Fibroblast of lung (primary cell): ENCODE measurements around the gene PARP8. TPM values are rescaled to one million over a fixed set of nuclear protein-coding genes. Genes with fewer than 3 reads are reported as not detected.

Experiments used
- DNase-seq, 2 donors: peaks; one replicate each; pipeline versions ENCODE4 v3.0.0 to v3.0.0-alpha.2; 2010; ENCODE audit warnings: low read depth in 2 of 2
- H2AFZ ChIP-seq: 2 replicates; pipeline ENCODE4 v1.5.1; 2012; ENCODE audit warnings: low read length, control low read depth, inconsistent platforms
- H3K27ac ChIP-seq: 2 replicates; pipeline ENCODE4 v1.5.1; 2011; ENCODE audit warnings: low read length, control low read depth; ENCODE audit not compliant: insufficient read depth
- H3K27me3 ChIP-seq: 2 replicates; pipeline ENCODE4 v1.5.1; 2011; ENCODE audit warnings: mild to moderate bottlenecking, low read length; ENCODE audit not compliant: control insufficient read depth, insufficient read depth
- H3K36me3 ChIP-seq: 2 replicates; pipeline ENCODE4 v1.5.1; 2011; ENCODE audit warnings: low read length; ENCODE audit not compliant: control insufficient read depth, insufficient read depth
- H3K4me1 ChIP-seq: 2 replicates; pipeline ENCODE4 v1.5.1; 2011; ENCODE audit warnings: low read length; ENCODE audit not compliant: control insufficient read depth, insufficient read depth; ENCODE audit errors: extremely low read depth
- H3K4me2 ChIP-seq: 2 replicates; pipeline ENCODE4 v1.5.1; 2011; ENCODE audit warnings: low read length, control low read depth; ENCODE audit not compliant: insufficient read depth; ENCODE audit errors: extremely low read depth
- H3K4me3 ChIP-seq, 4 experiments: fragments of 200-600 bp in 1 of 4; sonication (generic) in 1 of 4; replicated peaks in 1 of 4; 2 replicates each; pipeline ENCODE4 v1.5.1; 2011 to 2016; ENCODE audit warnings: low read length in 4 of 4, low read depth in 3 of 4, mild to moderate bottlenecking in 3 of 4, control low read depth in 2 of 4, inconsistent platforms in 1 of 4, mixed read lengths in 1 of 4; ENCODE audit not compliant: insufficient read depth in 1 of 4; ENCODE audit errors: control extremely low read depth in 1 of 4
- H3K79me2 ChIP-seq: 2 replicates; pipeline ENCODE4 v1.5.1; 2012; ENCODE audit warnings: mild to moderate bottlenecking, low read length, inconsistent platforms; ENCODE audit not compliant: control insufficient read depth, insufficient read depth
- H3K9ac ChIP-seq: 2 replicates; pipeline ENCODE4 v1.5.1; 2011; ENCODE audit warnings: mild to moderate bottlenecking, low read length, control low read depth; ENCODE audit not compliant: insufficient read depth
- H3K9me3 ChIP-seq: 2 replicates; pipeline ENCODE4 v1.5.1; 2012; ENCODE audit warnings: low read depth, low read length; ENCODE audit not compliant: control insufficient read depth, insufficient read depth
- H4K20me1 ChIP-seq: 2 replicates; pipeline ENCODE4 v1.5.1; 2011; ENCODE audit warnings: low read length; ENCODE audit not compliant: control insufficient read depth, insufficient read depth; ENCODE audit errors: extremely low read depth
- CTCF ChIP-seq, 2 donors: IDR thresholded peaks in 1 of 2; conservative IDR thresholded peaks in 1 of 2; 1 replicate in 1 of 2; 2 replicates in 1 of 2; pipeline ENCODE4 v1.5.1; 2011 to 2012; ENCODE audit warnings: low read length in 2 of 2, control low read depth in 1 of 2, inconsistent platforms in 1 of 2, low read depth in 1 of 2, mild to moderate bottlenecking in 1 of 2
- EZH2 ChIP-seq: IDR thresholded peaks from 2 replicates; pipeline ENCODE4 v1.5.1; 2012; ENCODE audit warnings: low read length, control low read depth, mild to moderate bottlenecking; ENCODE audit errors: missing control alignments
- polyA plus RNA-seq, 2 donors: library from polyadenylated mRNA; depleted of rRNA in 1 of 2; stranded (reverse) in 1 of 2; unstranded in 1 of 2; fragments of >200 nt; gene quantifications; 2 replicates each; pipeline ENCODE4 v1.2.1, GENCODE V29; 2011 to 2012; ENCODE audit warnings: missing spikeins in 1 of 2
- total RNA-seq: library from RNA; depleted of rRNA; stranded (reverse); fragments of >200 nt; gene quantifications from 2 replicates; pipeline ENCODE4 v1.2.1, GENCODE V29; 2014

PARP8 gene
- total and polyA plus RNA-seq, 2 donors (not counting 1 experiment from before 2014, with no cell fraction given) = 13.8 to 24.6 TPM

DNA sequence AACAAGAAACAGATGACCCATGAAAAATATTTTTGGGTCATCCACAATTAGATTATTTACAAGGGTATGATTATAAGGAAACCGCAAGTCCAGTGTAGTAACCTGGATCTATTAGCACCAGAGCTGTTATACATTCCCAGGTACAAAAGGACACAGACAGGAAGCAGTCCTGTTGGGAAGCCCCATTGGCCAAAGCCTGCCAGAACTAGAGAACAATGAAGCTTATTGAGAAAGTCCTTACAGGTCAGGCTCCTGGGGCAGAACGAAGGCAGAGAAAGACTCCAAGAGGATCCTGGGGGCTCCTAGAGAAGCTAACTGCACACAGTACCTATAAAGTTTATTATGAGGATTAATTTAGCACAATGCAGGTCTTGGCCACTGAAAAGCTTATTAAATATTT lies 169.9 kb downstream of the PARP8 start:
- H3K27ac ChIP-seq = no peak overlapping the region
- no peak overlapping the region for H3K4me2 ChIP-seq
- TF ChIP-seq EZH2 (no peak), CTCF (conservative IDR thresholded peaks at IDR 0.05 in 1 of 2, IDR thresholded peaks at IDR 0.05 in 1 of 2; ENCODE audit: low read depth in 1 of 2, low read length in 2 of 2) (no peak)
- H3K27me3 ChIP-seq = no peaks in the 10 kb centered on the region
- no peaks in the 10 kb centered on the region for H3K36me3 ChIP-seq
- DNase-seq = no peak
- no peak overlapping the region for H2AFZ ChIP-seq
- no peak overlapping the region for H3K9ac ChIP-seq
- no peaks in the 10 kb centered on the region for H3K4me1 ChIP-seq
- H3K4me3 ChIP-seq = no peak overlapping the region
- no peaks in the 10 kb centered on the region for H3K9me3 ChIP-seq
- no peaks in the 10 kb centered on the region for H4K20me1 ChIP-seq
- H3K79me2 ChIP-seq = no peaks in the 10 kb centered on the region

GRCh38 chr5:50839472-50839871 lies 173.0 kb downstream of the PARP8 start:
- no peaks in the 10 kb centered on the region for H3K79me2 ChIP-seq
- no peak overlapping the region for H2AFZ ChIP-seq
- no peak overlapping the region for H3K4me3 ChIP-seq
- DNase-seq = no peak
- H3K27ac ChIP-seq = no peak overlapping the region
- TF ChIP-seq CTCF (conservative IDR thresholded peaks at IDR 0.05 in 1 of 2, IDR thresholded peaks at IDR 0.05 in 1 of 2; ENCODE audit: low read depth in 1 of 2, low read length in 2 of 2) (no peak), EZH2 (no peak)
- H3K36me3 ChIP-seq = no peaks in the 10 kb centered on the region
- H3K4me2 ChIP-seq = no peak overlapping the region
- H4K20me1 ChIP-seq = no peaks in the 10 kb centered on the region
- no peak overlapping the region for H3K9ac ChIP-seq
- no peaks in the 10 kb centered on the region for H3K4me1 ChIP-seq
- H3K27me3 ChIP-seq = no peaks in the 10 kb centered on the region
- H3K9me3 ChIP-seq = no peaks in the 10 kb centered on the region

DNA sequence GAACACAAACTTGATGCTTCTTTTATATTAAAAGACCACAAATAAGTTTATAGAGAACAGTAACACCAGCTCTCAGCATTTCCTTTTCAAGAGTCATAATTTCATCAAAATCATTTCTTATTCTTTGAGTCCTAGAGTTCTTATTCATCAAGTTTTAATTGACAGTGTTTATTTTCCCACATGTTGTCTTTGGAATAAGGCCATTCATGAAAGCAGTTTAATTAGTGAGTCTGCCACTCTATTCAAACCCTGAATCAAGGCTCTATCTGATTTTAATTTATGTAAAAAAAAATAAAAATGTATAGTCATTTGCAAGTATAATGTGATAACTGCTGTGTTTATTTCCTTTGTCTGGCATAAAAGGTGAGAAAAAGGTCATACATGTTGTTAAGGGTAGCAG lies 176.7 kb downstream of the PARP8 start:
- Histone ChIP-seq H2AFZ (no peak overlapping the region), H3K9ac (no peak overlapping the region), H3K27me3 (no peaks in the 10 kb centered on the region), H3K79me2 (no peaks in the 10 kb centered on the region), H3K4me1 (no peaks in the 10 kb centered on the region), H3K4me3 (no peak overlapping the region), H3K4me2 (no peak overlapping the region), H3K27ac (no peak overlapping the region), H4K20me1 (no peaks in the 10 kb centered on the region), H3K9me3 (no peaks in the 10 kb centered on the region), H3K36me3 (no peaks in the 10 kb centered on the region)
- no peak for DNase-seq
- no peak for TF ChIP-seq CTCF (conservative IDR thresholded peaks at IDR 0.05 in 1 of 2, IDR thresholded peaks at IDR 0.05 in 1 of 2; ENCODE audit: low read depth in 1 of 2, low read length in 2 of 2)
- no peak for TF ChIP-seq EZH2
